Liver (tissue), 3 donors: ENCODE measurements around the gene DNM3.

ENCODE experiments used
- CTCF ChIP-seq: fragments of 150-350 bp; IDR thresholded peaks from 2 replicates; pipeline ENCODE4 v1.5.1; 2017; ENCODE audit warnings: improper control_type of control experiment, low read depth, low read length; ENCODE audit not compliant: missing input control
- EGR1 ChIP-seq, 2 donors: IDR thresholded peaks; 2 replicates each; pipeline ENCODE4 v1.6.1; 2016 to 2018; ENCODE audit warnings: antibody characterized with exemption in 2 of 2, low read depth in 2 of 2
- GABPA ChIP-seq, 2 donors: IDR thresholded peaks in 1 of 2; conservative IDR thresholded peaks in 1 of 2; 2 replicates each; pipeline ENCODE4 v1.6.1; 2016; ENCODE audit warnings: antibody characterized with exemption in 2 of 2, mild to moderate bottlenecking in 1 of 2, moderate library complexity in 1 of 2
- HNF4G ChIP-seq: IDR thresholded peaks from 2 replicates; pipeline ENCODE4 v1.6.1; 2016; ENCODE audit warnings: antibody characterized with exemption
- JUND ChIP-seq, 2 donors: IDR thresholded peaks; 2 replicates each; pipeline ENCODE4 v1.6.1; 2016; ENCODE audit warnings: antibody characterized with exemption in 2 of 2
- MAX ChIP-seq: IDR thresholded peaks from 2 replicates; pipeline ENCODE4 v1.6.1; 2016; ENCODE audit warnings: antibody characterized with exemption
- RAD21 ChIP-seq, 2 donors: IDR thresholded peaks; 2 replicates each; pipeline ENCODE4 v1.6.1; 2016; ENCODE audit warnings: antibody characterized with exemption in 2 of 2, mild to moderate bottlenecking in 2 of 2
- REST ChIP-seq: IDR thresholded peaks from 2 replicates; pipeline ENCODE4 v1.6.1; 2016; ENCODE audit warnings: antibody characterized with exemption, mild to moderate bottlenecking
- SP1 ChIP-seq: IDR thresholded peaks from 2 replicates; pipeline ENCODE4 v1.6.1; 2018; ENCODE audit warnings: antibody characterized with exemption, mild to moderate bottlenecking
- TAF1 ChIP-seq: conservative IDR thresholded peaks from 2 replicates; pipeline ENCODE4 v1.6.1; 2016; ENCODE audit warnings: antibody characterized with exemption, mild to moderate bottlenecking
- donor health status: healthy.
- donor health status: healthy.

GRCh38 chr1:172378109-172378760 is 536.9 kb downstream of the DNM3 start:
- no peak for TF ChIP-seq CTCF
- no peak for TF ChIP-seq HNF4G
- TF ChIP-seq TAF1, result no peak
- TF ChIP-seq REST, result no peak
- no peak for TF ChIP-seq MAX
- no peak for TF ChIP-seq GABPA (IDR thresholded peaks at IDR 0.05 in 1 of 2, conservative IDR thresholded peaks at IDR 0.05 in 1 of 2)
- TF ChIP-seq RAD21 (IDR thresholded peaks at IDR 0.05), result no peak
- TF ChIP-seq JUND (IDR thresholded peaks at IDR 0.05), result no peak
- TF ChIP-seq SP1, result no peak
- TF ChIP-seq EGR1 (IDR thresholded peaks at IDR 0.05; ENCODE audit: low read depth in 2 of 2), result no peak
